Type B pancreatic cell (in vitro differentiated cells): ENCODE data around the gene RNF224. TPM values are rescaled to one million over a fixed set of nuclear protein-coding genes. Genes with fewer than 3 reads are reported as not detected.
A peak's percentile ranks its signal among the peaks of the same experiment; 100 is the strongest.

ENCODE experiments used
- DNase-seq: peaks from one replicate; pipeline ENCODE4 v3.0.0; 2021; ENCODE audit warnings: mixed read lengths; ENCODE audit not compliant: unreplicated experiment; ENCODE audit errors: extremely low spot score
- H3K27ac Mint-ChIP-seq: 2 replicates; pipeline ENCODE4 v1.8.0; 2021; ENCODE audit warnings: mild to moderate bottlenecking, mixed read lengths
- H3K27me3 Mint-ChIP-seq: 2 replicates; pipeline ENCODE4 v1.8.0; 2021; ENCODE audit warnings: mixed read lengths
- H3K36me3 Mint-ChIP-seq: 2 replicates; pipeline ENCODE4 v1.8.0; 2021; ENCODE audit warnings: mixed read lengths
- H3K4me1 Mint-ChIP-seq: one replicate; pipeline ENCODE4 v1.8.0; 2021; ENCODE audit warnings: mixed read lengths; ENCODE audit not compliant: unreplicated experiment
- H3K4me3 Mint-ChIP-seq: 2 replicates; pipeline ENCODE4 v1.8.0; 2021; ENCODE audit warnings: mild to moderate bottlenecking, mixed read lengths
- H3K9me3 Mint-ChIP-seq: 2 replicates; pipeline ENCODE4 v1.8.0; 2021; ENCODE audit warnings: mixed read lengths
- CTCF ChIP-seq: fragments of 200-600 bp; sonication (generic); conservative IDR thresholded peaks from 2 replicates; pipeline ENCODE4 v1.5.0; 2021; ENCODE audit warnings: antibody characterized with exemption, mild to moderate bottlenecking
- total RNA-seq: library from RNA; stranded (reverse); gene quantifications from 2 replicates; pipeline ENCODE4 v1.2.1, GENCODE V29; 2021; ENCODE audit warnings: low replicate concordance

Gene RNF224
- total RNA-seq, 1 donor from 2014 or later: 0.48 TPM

GRCh38 chr9:137190315-137190856 is 36.9 kb upstream of the RNF224 start:
- DNase-seq: no peak
- Mint-ChIP-seq H3K27ac (peak overlapping the region; percentile 99), H3K9me3 (no peaks in the 10 kb centered on the region), H3K4me3 (peak overlapping the region; percentile 83), H3K4me1 (peaks cover 9% of the 10 kb centered on the region), H3K27me3 (no peaks in the 10 kb centered on the region), H3K36me3 (no peaks in the 10 kb centered on the region)
- TF ChIP-seq CTCF: no peak

GRCh38 chr9:137191245-137191644 is 36.1 kb upstream of the RNF224 start:
- H3K27me3 Mint-ChIP-seq: no peaks in the 10 kb centered on the region
- H3K9me3 Mint-ChIP-seq: no peaks in the 10 kb centered on the region
- H3K4me1 Mint-ChIP-seq: peaks cover 12% of the 10 kb centered on the region
- no peak for TF ChIP-seq CTCF
- peak overlapping the region; percentile 99 for H3K27ac Mint-ChIP-seq
- DNase-seq: no peak
- no peaks in the 10 kb centered on the region for H3K36me3 Mint-ChIP-seq
- H3K4me3 Mint-ChIP-seq: peak overlapping the region; percentile 83

- Mint-ChIP-seq H3K4me3 (no peak overlapping the region), H3K9me3 (no peaks in the 10 kb centered on the region), H3K36me3 (no peaks in the 10 kb centered on the region), H3K27ac (no peak overlapping the region), H3K4me1 (peaks cover 9% of the 10 kb centered on the region), H3K27me3 (no peaks in the 10 kb centered on the region)
- no peak for DNase-seq
- no peak for TF ChIP-seq CTCF
Measured at GRCh38 chr9:137191691-137192447, 35.4 kb upstream of the RNF224 start.

- DNase-seq: no peak
- Mint-ChIP-seq H3K9me3 (no peaks in the 10 kb centered on the region), H3K27me3 (no peaks in the 10 kb centered on the region), H3K36me3 (no peaks in the 10 kb centered on the region), H3K27ac (no peak overlapping the region), H3K4me3 (no peak overlapping the region), H3K4me1 (peaks cover 7% of the 10 kb centered on the region)
- TF ChIP-seq CTCF: no peak
Measured at GRCh38 chr9:137192448-137192780, 34.9 kb upstream of the RNF224 start.

GRCh38 chr9:137192859-137193258 is 34.4 kb upstream of the RNF224 start:
- no peak for DNase-seq
- H3K27me3 Mint-ChIP-seq: no peaks in the 10 kb centered on the region
- H3K4me3 Mint-ChIP-seq: no peak overlapping the region
- H3K4me1 Mint-ChIP-seq: peaks cover 7% of the 10 kb centered on the region
- no peak overlapping the region for H3K27ac Mint-ChIP-seq
- H3K9me3 Mint-ChIP-seq: no peaks in the 10 kb centered on the region
- H3K36me3 Mint-ChIP-seq: no peaks in the 10 kb centered on the region
- TF ChIP-seq CTCF: no peak
